Osteoblast (primary cell): ENCODE measurements around the gene SYNE1. TPM values are rescaled to one million over a fixed set of nuclear protein-coding genes. Genes with fewer than 3 reads are reported as not detected.
"Not testable (repeated sequence)": the region's sequence is repeated elsewhere in the genome, so short reads cannot be mapped to it uniquely, and the experiment has no call there.

ENCODE experiments used
- DNase-seq: peaks from one replicate; pipeline ENCODE4 v3.0.0; 2011; ENCODE audit warnings: low spot score, mixed read lengths; ENCODE audit not compliant: insufficient read length; ENCODE audit errors: missing footprints
- H2AFZ ChIP-seq: 2 replicates; pipeline ENCODE4 v1.6.0; 2011; ENCODE audit warnings: mild to moderate bottlenecking, low read length
- H3K27ac ChIP-seq: 2 replicates; pipeline ENCODE4 v1.5.1; 2011; ENCODE audit warnings: mild to moderate bottlenecking, low read depth, low read length, moderate library complexity
- H3K27me3 ChIP-seq: 2 replicates; pipeline ENCODE4 v1.6.0; 2012; ENCODE audit warnings: mild to moderate bottlenecking, control low read depth, inconsistent platforms, low read length, moderate library complexity; ENCODE audit not compliant: insufficient read depth
- H3K36me3 ChIP-seq: 2 replicates; pipeline ENCODE4 v1.5.1; 2011; ENCODE audit warnings: mild to moderate bottlenecking, low read length, control low read depth, moderate library complexity; ENCODE audit not compliant: insufficient read depth
- H3K4me1 ChIP-seq: 2 replicates; pipeline ENCODE4 v1.5.1; 2011; ENCODE audit warnings: mild to moderate bottlenecking, low read length, control low read depth, moderate library complexity; ENCODE audit not compliant: insufficient read depth
- H3K4me2 ChIP-seq: 2 replicates; pipeline ENCODE4 v1.6.0; 2011; ENCODE audit warnings: mild to moderate bottlenecking, low read length; ENCODE audit not compliant: insufficient read depth
- H3K4me3 ChIP-seq: fragments of 200-600 bp; sonication (generic); 3 replicates; pipeline ENCODE4 v1.5.1; 2012; ENCODE audit warnings: mild to moderate bottlenecking, low read length, inconsistent platforms; ENCODE audit not compliant: insufficient read depth
- H3K79me2 ChIP-seq: 2 replicates; pipeline ENCODE4 v1.6.0; 2012; ENCODE audit warnings: mild to moderate bottlenecking, low read length, control low read depth, inconsistent platforms; ENCODE audit not compliant: insufficient read depth
- H3K9me3 ChIP-seq: 2 replicates; pipeline ENCODE4 v1.5.1; 2011; ENCODE audit warnings: low read depth, low read length, control low read depth
- H4K20me1 ChIP-seq: 2 replicates; pipeline ENCODE4 v1.6.0; 2012; ENCODE audit warnings: mild to moderate bottlenecking, low read length, control low read depth; ENCODE audit not compliant: insufficient read depth
- CTCF ChIP-seq: IDR thresholded peaks from 2 replicates; pipeline ENCODE4 v1.5.1; 2011; ENCODE audit warnings: mild to moderate bottlenecking, low read depth, low read length, moderate library complexity; ENCODE audit errors: extremely low read depth
- total RNA-seq: library from RNA; depleted of rRNA; stranded (reverse); fragments of >200 nt; gene quantifications from 2 replicates; pipeline ENCODE4 v1.2.3, GENCODE V29; 2012

The SYNE1 gene
- total RNA-seq, 1 donor, result 240 TPM

- no peak overlapping the region for H3K4me2 ChIP-seq
- no peaks in the 10 kb centered on the region for H4K20me1 ChIP-seq
- no peak for TF ChIP-seq CTCF
- H3K36me3 ChIP-seq, result no peaks in the 10 kb centered on the region
- no peaks in the 10 kb centered on the region for H3K9me3 ChIP-seq
- DNase-seq, result no peak
- no peak overlapping the region for H3K4me3 ChIP-seq
- no peaks in the 10 kb centered on the region for H3K79me2 ChIP-seq
- H3K4me1 ChIP-seq, result no peaks in the 10 kb centered on the region
- no peaks in the 10 kb centered on the region for H3K27me3 ChIP-seq
- H2AFZ ChIP-seq, result no peak overlapping the region
- H3K27ac ChIP-seq, result no peak overlapping the region
Observed at GRCh38 chr6:152426276-152426675, 210.9 kb downstream of the SYNE1 start.

- no peak overlapping the region for H3K4me3 ChIP-seq
- H3K27ac ChIP-seq, result no peak overlapping the region
- no peak for DNase-seq
- H3K4me1 ChIP-seq, result no peaks in the 10 kb centered on the region
- H2AFZ ChIP-seq, result no peak overlapping the region
- H3K27me3 ChIP-seq, result no peaks in the 10 kb centered on the region
- H3K36me3 ChIP-seq, result no peaks in the 10 kb centered on the region
- no peak overlapping the region for H3K4me2 ChIP-seq
- TF ChIP-seq CTCF, result no peak
- no peaks in the 10 kb centered on the region for H4K20me1 ChIP-seq
- no peaks in the 10 kb centered on the region for H3K79me2 ChIP-seq
- no peaks in the 10 kb centered on the region for H3K9me3 ChIP-seq
Observed at GRCh38 chr6:152423216-152424103, 213.7 kb downstream of the SYNE1 start.

- H2AFZ ChIP-seq, H3K9me3 ChIP-seq, H3K36me3 ChIP-seq, H3K27ac ChIP-seq, H3K4me1 ChIP-seq, H3K4me2 ChIP-seq, DNase-seq, H3K27me3 ChIP-seq, H3K4me3 ChIP-seq, H4K20me1 ChIP-seq, H3K79me2 ChIP-seq: not testable (repeated sequence)
Observed at GRCh38 chr6:152421496-152421895, 215.7 kb downstream of the SYNE1 start.

GRCh38 chr6:152420696-152421095, 216.5 kb downstream of the SYNE1 start:
- DNase-seq, result no peak
- H3K4me2 ChIP-seq, result no peak overlapping the region
- no peaks in the 10 kb centered on the region for H3K36me3 ChIP-seq
- TF ChIP-seq CTCF, result no peak
- H3K4me3 ChIP-seq, result no peak overlapping the region
- H2AFZ ChIP-seq, result no peak overlapping the region
- H3K4me1 ChIP-seq, result no peaks in the 10 kb centered on the region
- H3K27me3 ChIP-seq, result no peaks in the 10 kb centered on the region
- H3K27ac ChIP-seq, result no peak overlapping the region
- H3K79me2 ChIP-seq, result no peaks in the 10 kb centered on the region
- H4K20me1 ChIP-seq, result no peaks in the 10 kb centered on the region
- no peaks in the 10 kb centered on the region for H3K9me3 ChIP-seq
